NT2/D1 (cell line): ENCODE measurements around the gene EFCAB14.

ENCODE experiments used
- SUZ12 ChIP-seq: IDR thresholded peaks from 2 replicates; pipeline ENCODE4 v1.6.1; 2011; ENCODE audit not compliant: insufficient read length, insufficient read depth; ENCODE audit errors: extremely low read depth
- YY1 ChIP-seq: IDR thresholded peaks from 2 replicates; pipeline ENCODE4 v1.6.1; 2011; ENCODE audit not compliant: insufficient read length, insufficient read depth

GRCh38 chr1:46749921-46750404 lies 31.0 kb upstream of the EFCAB14 start:
- TF ChIP-seq YY1, result no peak
- no peak for TF ChIP-seq SUZ12
